RKO (cell line): ENCODE measurements around the gene SDSL.

Experiments used
- DNase-seq: peaks from one replicate; pipeline ENCODE4 v3.0.0-alpha.2; 2016; ENCODE audit warnings: low spot score

Gene SDSL

GRCh38 chr12:113396828-113397496 is 25.2 kb upstream of the SDSL start:
- DNase-seq: no peak

DNA sequence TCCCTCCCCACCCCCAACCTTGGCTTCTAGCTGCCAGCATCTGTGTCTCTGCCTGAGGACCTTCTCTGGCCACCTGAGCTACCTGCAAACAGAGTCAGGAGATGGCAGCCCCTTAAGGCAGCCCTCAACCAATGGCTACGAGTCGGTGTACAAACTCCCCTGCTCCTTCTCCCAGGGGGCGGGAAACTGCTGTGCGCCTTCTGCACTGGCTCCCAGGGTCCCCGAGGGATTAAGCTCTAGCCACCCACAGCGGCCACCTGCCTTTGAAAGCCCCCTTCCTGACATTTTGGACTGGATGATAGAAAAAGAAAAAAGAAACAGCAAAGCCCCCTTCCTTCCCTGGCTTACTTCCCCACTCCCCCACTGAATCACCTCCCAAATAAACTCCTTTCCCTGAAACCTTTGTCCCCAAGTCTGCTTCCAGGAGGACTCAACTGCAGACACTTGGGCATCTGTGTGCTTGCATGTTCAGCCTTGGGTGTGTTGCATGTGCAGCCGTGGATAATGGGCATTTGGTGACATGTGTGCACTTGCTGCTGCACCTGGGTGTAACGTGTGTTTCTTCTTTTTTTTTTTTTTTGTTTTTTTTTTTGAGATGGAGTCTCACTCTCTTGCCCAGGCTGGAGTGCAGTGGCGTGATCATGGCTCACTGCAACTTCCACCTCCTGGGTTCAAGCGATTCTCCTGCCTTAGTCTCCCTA is 24.5 kb upstream of the SDSL start:
- DNase-seq: no peak

- DNase-seq: no peak
Measured at GRCh38 chr12:113398346-113399290, 23.6 kb upstream of the SDSL start.

- no peak for DNase-seq
Measured at GRCh38 chr12:113399490-113399889, 22.7 kb upstream of the SDSL start.

- DNase-seq: no peak
Measured at GRCh38 chr12:113400362-113400761, 21.8 kb upstream of the SDSL start.

- DNase-seq: no peak
Measured at GRCh38 chr12:113401066-113402000, 20.8 kb upstream of the SDSL start.

DNA sequence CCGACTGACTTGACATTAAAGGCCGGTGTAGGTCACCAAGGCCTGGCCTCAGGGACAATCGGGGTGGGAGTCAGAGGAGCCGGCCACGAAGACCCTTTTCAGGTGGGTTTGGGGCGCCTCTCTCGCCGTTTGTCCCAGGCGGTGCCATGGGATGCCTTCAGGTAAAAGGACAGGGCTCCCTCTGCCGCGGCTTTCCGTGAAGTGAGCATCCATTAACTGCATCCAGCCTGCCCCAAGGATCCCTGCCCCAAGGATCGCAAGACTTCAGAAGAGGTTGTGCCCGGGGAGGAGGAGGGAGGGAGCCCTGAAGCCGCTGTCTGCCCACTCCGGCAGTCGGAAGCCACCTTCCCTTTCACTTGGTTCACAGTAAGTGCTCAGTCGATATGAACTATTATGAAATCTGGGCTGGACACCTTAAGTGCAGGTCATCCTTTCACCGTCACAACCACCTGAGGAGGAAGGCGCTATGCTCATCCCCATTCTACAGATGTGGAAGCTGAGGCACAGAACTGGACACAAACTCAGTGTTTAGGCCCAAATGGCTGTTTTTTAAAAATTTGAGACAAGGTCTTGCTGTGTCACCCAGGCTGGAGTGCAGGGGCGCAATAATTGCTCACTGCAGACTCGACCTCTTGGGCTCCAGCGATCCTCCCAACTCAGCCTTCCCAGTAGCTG is 19.5 kb upstream of the SDSL start:
- DNase-seq: no peak

GRCh38 chr12:113403435-113404415 is 18.5 kb upstream of the SDSL start, which contains the start of gene SDS:
Gene SDS (minus strand): TSS chr12:113403887. CDS start chr12:113399708, 4,179 bp downstream.
- no peak for DNase-seq

- no peak for DNase-seq
Measured at GRCh38 chr12:113405694-113406093, 16.5 kb upstream of the SDSL start.

DNA sequence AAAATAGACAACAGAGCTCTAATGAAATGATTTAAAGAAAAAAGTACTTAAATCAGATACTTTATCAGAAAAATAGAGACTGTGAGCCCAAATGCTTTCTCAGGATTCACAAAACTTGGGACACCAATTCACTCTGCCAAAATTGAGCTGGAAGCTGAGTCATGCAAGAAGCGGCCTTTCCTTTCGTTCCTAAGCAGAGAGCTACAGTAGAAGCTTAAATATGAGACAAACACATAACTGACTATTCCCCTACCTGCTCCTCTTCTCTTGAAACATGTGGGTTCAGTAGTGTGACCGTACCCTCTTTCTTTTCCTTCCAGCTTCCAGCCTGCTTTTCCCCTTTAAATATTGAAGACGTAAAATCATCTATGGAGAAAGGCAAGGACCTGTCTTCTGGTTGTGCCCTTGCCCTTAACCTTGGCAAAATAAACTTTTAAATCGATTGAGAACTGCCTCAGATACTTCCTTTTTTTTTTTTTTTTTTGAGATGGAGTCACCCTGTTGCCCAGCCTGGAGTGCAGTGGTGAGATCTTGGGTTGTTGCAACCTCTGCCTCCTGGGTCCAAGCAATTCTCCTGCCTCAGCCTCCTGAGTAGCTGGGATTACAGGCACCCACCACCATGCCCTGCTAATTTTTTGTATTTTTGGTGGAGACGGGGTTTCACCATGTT is 14.1 kb upstream of the SDSL start:
- DNase-seq: no peak

- DNase-seq: no peak
Measured at GRCh38 chr12:113408756-113409298, 13.4 kb upstream of the SDSL start.

DNA sequence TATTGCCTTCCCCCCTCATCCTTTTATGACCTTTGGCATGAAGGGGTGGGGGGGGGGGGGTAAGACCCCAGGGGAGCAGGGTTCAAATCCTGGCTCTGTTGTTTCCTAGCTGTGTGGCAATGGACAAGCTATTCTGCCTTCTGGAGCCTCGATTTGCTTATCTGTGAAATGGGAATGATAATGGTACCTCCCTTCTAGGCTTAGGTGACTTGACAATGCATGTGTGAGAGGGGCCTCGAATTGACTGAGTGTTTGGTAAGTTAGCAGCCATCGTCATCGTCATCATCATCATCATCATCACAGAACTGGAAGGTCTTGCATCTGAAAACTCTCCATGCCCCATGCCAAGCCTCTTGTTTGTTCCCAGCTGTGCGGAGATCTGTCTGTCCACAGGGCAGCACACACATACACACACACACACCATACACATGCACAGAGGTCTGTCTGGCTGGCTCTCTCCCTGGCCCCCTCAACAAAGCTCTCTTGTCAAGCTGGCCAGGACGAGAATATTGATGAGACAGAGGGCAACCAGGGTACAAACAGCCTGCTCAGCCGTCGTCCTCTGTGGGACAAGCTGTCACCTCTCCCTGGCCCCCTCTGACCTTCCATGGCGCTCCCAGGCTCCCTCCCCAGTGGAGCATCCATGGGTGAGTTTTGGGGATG is 12.6 kb upstream of the SDSL start:
- DNase-seq: no peak

- DNase-seq: peak; percentile 39
Measured at GRCh38 chr12:113413488-113413939, 8.7 kb upstream of the SDSL start.

DNA sequence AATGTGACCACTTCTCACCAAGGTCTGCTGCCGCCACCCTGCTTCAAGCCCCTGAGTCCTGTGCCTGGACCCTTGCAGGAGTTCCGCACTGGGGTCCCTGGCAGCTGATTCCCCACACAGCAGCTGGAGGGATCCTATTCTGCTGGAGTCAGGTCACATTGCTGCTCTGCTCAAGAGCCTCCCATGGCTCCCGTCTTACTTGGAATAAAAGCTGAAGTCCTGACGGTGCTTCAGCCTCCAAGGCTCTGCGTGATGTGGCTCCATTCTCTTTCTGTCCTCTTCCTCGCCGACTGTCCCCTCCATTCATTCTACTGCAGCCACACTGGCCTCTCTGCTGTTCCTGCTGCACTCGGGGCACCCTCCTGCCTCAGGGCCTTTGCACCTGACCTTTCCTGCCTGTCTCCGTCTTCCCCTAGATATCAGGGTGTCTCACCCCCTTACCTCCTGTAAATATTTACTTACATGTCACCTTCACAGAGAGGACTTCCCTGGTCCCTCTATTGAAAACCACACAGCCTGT is 7.6 kb upstream of the SDSL start:
- DNase-seq: no peak

GRCh38 chr12:113416091-113416754 is 6.0 kb upstream of the SDSL start:
- DNase-seq: peak; percentile 65

DNA sequence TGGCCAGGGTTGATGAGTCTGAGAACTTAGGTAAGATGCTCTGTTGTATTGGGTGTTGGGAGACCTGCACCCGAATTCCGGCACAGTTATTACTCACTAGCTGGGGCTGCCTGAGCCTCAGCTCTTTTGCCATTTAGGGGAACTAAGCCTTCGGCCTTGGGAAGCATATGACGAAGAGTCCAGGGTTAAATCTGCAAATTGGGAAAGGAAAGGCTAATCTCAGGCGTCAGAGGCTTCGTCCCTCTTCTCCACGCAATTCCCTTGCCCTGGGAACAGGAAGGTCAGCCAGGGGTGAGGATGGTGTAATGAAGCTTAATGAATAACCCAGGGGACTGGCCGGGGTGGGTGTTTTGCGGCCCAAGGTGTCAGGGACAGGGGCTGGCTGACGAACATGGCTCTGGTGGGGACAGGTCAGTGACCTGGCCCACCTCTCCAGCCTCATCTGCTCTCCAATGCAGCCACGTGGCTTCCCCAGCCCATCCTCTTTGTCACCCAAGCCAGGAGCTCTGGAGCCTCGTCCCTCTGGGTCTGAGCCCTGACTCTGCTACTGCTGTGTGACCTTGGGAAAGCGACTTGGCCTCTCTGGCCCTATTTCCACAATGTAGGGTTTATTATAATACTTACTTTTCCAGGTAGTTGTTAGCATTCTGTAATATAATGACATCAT is 3.8 kb upstream of the SDSL start:
- no peak for DNase-seq
